ENCODE results near the gene MLIP.
"Not testable (repeated sequence)": the region's sequence is repeated elsewhere in the genome, so short reads cannot be mapped to it uniquely, and the experiment has no call there.

Gene MLIP

DNA sequence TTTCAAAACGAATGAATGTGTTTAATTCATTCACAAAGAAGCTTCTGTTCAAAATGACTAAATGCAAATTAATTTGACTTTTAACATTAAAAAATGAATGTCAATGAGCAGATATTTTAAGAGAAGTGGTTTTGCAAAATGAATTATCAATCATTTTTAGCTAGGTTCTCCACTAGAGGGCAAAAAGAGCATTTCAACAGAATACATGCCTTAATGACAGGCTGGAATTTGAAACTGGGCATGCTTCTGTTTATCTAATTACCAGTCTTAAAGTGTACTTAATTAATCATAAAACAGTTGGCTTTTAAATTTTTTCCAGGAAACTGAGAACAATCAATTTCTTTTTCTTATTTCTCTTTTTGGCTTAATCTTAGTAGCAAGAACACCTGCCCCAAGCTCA, 133.2 kb downstream of the MLIP start:
- TF ChIP-seq, protein P1, sequence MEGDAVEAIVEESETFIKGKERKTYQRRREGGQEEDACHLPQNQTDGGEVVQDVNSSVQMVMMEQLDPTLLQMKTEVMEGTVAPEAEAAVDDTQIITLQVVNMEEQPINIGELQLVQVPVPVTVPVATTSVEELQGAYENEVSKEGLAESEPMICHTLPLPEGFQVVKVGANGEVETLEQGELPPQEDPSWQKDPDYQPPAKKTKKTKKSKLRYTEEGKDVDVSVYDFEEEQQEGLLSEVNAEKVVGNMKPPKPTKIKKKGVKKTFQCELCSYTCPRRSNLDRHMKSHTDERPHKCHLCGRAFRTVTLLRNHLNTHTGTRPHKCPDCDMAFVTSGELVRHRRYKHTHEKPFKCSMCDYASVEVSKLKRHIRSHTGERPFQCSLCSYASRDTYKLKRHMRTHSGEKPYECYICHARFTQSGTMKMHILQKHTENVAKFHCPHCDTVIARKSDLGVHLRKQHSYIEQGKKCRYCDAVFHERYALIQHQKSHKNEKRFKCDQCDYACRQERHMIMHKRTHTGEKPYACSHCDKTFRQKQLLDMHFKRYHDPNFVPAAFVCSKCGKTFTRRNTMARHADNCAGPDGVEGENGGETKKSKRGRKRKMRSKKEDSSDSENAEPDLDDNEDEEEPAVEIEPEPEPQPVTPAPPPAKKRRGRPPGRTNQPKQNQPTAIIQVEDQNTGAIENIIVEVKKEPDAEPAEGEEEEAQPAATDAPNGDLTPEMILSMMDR (IDR thresholded peaks at IDR 0.05; ENCODE audit: extremely low read depth, insufficient read depth, missing control alignments) = peak; percentile 38
- no peak for DNase-seq (ENCODE audit: low spot score)
- in situ Hi-C loops (cut with MboI; ENCODE audit: low pct_unique_long_range_greater_than_20kb, low sequenced_read_pairs, unreplicated experiment) = no loop called here

DNA sequence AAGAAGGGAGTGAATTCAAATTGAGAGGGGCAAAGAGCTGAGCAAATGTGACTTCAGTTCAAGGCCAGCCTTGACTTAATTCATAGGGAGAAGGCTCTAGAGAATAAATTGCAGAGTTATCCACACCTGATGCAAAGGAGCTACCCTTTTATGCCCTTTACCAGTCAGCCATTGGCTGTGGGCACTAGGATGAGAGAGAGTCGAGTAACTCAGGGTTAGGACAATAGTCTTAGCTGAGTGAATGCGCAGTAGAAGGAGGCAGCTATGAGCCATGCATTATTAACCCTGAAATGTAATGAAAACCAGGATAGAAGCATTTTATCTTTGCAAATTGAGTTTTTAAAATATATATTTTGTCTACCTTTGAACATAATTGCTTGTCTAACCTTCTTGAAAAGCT, 134.0 kb downstream of the MLIP start:
- DNase-seq (ENCODE audit: low spot score) = no peak
- in situ Hi-C loops (cut with MboI; ENCODE audit: low pct_unique_long_range_greater_than_20kb, low sequenced_read_pairs, unreplicated experiment) = no loop called here
- TF ChIP-seq, protein P1 (IDR thresholded peaks at IDR 0.05; ENCODE audit: extremely low read depth, insufficient read depth, missing control alignments) = no peak

DNA sequence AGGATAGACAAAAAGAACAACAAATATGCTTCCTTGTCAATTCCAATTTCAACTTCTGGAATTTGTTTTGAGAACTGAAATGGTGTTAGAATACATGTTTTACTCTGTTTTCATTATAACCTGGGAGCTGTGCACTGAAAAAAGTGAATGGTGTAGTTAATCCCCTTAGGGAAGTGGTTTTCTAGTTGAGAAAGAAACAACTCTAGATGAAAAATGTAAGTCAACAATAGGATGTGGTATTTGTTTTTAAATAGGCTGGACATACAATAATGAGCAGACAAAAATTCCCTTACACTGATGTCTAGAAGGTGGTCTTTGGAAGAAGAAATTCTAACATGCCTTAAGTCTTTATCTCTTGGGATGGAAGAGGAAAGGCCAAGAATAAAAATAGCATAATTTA, 137.1 kb downstream of the MLIP start:
- TF ChIP-seq, protein P1 (IDR thresholded peaks at IDR 0.05; ENCODE audit: extremely low read depth, insufficient read depth, missing control alignments) = no peak

DNA sequence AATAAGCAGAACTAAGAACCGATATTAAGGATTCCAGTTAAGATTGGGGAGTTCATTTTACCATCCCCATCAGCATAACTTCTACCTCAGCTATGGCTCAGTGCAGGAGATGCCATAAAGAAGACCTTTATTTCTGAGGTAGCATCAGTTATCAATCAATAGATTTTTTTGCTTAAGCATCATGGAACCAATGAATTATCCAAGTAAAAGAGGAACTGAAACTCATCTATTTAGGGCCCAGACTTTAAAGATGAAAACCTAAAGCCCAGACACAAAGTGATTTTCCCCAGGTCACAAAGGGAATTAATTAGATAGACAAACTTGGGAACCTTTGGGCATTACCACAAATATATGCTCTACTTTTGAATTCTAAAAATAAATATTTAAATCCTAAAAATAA, 137.8 kb downstream of the MLIP start:
- no peak for DNase-seq (ENCODE audit: low spot score)
- in situ Hi-C loops (cut with MboI; ENCODE audit: low pct_unique_long_range_greater_than_20kb, low sequenced_read_pairs, unreplicated experiment) = no loop called here
- TF ChIP-seq, protein P1 (IDR thresholded peaks at IDR 0.05; ENCODE audit: extremely low read depth, insufficient read depth, missing control alignments) = no peak

More for the DNA sequence above, 137.1 kb downstream of the MLIP start:
- no peak for DNase-seq (ENCODE audit: low spot score)
- in situ Hi-C loops (cut with MboI; ENCODE audit: low pct_unique_long_range_greater_than_20kb, low sequenced_read_pairs, unreplicated experiment) = no loop called here

DNA sequence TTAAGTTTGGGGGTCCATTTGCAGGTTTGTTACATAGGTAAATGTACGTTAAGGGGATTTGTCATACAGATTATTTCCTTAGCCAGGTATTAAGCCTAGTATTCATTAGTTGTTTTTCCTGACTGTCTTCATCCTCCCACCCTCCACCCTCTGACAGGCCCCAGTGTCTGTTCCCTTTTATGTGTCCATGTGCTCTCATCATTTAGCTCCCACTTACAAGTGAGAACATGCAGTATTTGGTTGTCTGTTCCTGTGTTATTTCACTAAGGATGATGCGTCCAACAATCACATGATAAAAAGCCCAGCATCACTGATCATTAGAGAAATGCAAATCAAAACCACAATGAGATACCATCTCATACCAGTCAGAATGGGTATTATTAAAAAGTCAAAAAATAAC, 138.6 kb downstream of the MLIP start:
- DNase-seq (ENCODE audit: low spot score); in situ Hi-C loops (cut with MboI; ENCODE audit: low pct_unique_long_range_greater_than_20kb, low sequenced_read_pairs, unreplicated experiment): not testable (repeated sequence)

DNA sequence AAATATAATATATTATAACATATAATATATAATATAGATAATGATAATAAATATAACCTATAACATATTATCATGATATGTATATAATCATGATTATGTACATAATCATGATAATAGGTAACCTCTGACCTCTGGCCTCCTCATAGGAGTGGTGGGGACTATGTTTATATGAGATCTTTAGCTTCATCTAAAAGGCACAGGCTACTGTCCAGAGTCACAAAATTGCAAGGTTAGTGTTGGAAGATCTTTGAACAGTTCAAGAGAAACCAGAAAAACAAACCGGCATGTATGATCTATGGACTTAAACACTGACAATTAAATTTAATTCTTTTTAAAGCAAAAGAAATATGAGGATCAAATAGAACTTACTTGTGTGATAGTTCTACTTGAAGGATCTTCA, 141.3 kb downstream of the MLIP start:
- no peak for DNase-seq (ENCODE audit: low spot score)
- TF ChIP-seq, protein P1 (IDR thresholded peaks at IDR 0.05; ENCODE audit: extremely low read depth, insufficient read depth, missing control alignments) = no peak
- in situ Hi-C loops (cut with MboI; ENCODE audit: low pct_unique_long_range_greater_than_20kb, low sequenced_read_pairs, unreplicated experiment) = no loop called here

DNA sequence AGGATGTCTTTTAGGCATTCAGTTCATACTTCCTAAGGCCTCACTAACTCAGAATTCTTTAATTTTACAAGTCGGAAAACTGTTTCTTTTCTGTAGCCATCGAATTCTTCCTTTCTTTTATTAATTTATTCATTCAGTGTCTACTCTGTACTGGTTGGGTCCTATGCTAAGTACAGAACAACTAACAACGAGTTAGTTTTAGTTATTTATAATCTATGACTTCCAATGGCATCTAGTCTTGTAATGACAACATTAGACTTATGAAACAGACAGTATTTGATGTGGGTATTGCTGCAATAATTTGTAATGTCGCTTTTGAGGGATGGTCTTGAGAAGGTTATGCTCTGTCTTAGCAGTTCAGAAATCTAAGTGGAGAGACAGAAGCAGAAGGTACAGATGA, 141.7 kb downstream of the MLIP start:
- no peak for DNase-seq (ENCODE audit: low spot score)
- in situ Hi-C loops (cut with MboI; ENCODE audit: low pct_unique_long_range_greater_than_20kb, low sequenced_read_pairs, unreplicated experiment) = no loop called here
- TF ChIP-seq, protein P1 (IDR thresholded peaks at IDR 0.05; ENCODE audit: extremely low read depth, insufficient read depth, missing control alignments) = no peak

Data from GM13977 (cell line).